HG03520 (cell line): ENCODE data around the gene NXT2.
"Not testable (repeated sequence)": the region's sequence is repeated elsewhere in the genome, so short reads cannot be mapped to it uniquely, and the experiment has no call there.

Experiments used
- ATAC-seq: cut with Tn5 transposase; IDR thresholded peaks from one replicate; pipeline ENCODE4 v1.9.1; 2021; ENCODE audit warnings: mild to moderate bottlenecking, moderate library complexity; ENCODE audit not compliant: unreplicated experiment

Gene NXT2

DNA sequence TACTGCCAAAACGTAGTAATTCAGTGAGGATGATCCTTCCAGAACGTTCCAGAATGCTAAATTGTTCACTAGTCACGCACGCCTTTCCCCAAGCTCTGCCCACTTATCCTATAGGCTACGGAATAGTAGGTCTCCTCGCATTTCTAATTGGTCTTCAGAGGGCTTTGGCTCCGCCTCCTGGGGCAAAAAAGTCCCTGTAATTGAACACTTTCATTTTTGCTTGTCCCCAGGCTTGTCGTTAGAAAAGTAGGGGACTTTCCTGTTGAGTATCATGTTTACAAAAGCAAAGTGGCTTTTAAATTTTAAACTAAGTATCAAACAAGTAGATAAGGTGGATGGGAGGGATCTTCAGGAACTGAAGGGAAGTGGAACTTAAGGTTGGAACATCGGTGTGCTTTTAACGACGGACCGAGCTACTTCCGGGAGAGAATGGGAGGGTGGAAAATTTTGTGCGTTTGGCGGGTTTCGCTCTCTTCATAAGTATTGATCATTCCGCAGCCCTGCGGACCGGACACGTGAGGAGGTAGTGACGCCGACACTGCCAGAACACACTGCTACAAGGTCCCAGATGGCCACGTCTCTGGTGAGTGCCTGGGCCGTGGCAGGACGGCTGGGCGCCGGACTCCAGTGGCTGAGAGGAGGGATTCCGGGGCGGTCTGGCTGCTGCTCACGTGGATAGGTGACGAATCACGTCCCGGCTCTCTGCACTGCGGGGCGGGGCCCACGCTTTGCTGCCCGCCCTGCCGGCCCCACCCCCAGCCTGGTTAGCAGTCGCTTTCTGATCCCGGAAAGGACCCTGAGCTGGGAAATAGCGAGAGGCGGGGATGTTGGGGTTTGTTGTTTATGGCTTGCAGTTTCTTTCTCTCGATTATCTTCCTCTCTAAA is at the start of gene NXT2:
Gene NXT2, plus strand, starts transcription at position 406 of the 885 bp plus-strand sequence. Its CDS starts 163 bp downstream, at position 569.
- ATAC-seq: peak; percentile 95

DNA sequence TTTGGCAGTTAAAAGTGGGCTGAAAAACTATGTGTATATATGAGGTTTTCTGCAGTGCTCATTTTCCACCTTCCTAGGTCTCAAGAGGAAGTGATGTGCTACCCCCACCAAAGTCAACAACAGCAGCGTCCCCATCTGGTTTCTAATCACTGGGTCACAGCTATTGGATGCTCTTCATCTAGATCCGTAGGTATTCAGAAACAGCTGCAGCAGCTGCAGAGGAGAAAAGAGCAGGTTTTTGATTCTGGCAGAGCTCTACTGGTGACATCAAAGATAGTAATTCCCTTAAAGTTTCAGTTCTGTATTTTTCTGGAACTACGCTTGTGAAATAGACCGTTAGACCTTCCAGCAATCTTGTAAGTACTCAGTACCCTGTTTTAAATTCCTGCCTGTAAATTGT is 49.0 kb upstream of the NXT2 start:
- ATAC-seq: no peak

DNA sequence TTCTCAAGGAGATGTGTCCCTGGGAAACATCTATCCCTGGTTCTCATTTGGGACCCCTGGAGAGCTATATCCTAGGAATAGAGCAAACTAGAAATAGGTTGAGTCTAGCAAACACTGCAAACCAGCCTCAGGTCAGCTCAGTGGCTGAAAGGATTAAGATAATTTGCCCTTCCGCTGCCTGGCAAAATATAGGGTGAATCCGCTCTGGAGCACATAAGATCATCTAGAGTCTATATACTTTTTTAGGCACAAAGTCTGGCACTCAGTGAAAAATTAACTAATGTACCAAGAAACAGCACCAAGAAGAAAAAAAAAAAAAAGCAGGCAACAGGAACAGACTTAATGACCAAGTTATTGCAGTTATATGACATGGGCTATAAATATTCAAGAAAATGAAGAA is 47.5 kb upstream of the NXT2 start:
- no peak for ATAC-seq

DNA sequence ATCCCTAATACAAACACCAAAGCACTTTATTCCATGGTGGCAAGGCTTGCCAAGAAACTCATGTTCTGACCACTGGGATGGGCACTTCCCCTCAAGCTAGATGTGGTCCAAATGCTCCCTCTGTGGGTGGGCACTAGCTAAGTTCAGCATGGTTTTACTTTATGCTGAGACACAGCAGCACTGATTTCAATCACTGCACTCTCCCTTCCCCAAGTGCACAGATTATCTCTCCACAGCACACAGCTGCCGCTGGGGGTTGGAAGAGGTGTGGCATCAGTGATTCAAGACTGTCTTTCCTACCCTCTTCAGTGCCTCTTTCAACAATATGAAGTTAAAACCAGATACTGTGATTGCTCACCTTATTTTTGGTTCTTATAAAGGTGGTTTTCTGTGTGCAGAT is 38.2 kb upstream of the NXT2 start:
- no peak for ATAC-seq

DNA sequence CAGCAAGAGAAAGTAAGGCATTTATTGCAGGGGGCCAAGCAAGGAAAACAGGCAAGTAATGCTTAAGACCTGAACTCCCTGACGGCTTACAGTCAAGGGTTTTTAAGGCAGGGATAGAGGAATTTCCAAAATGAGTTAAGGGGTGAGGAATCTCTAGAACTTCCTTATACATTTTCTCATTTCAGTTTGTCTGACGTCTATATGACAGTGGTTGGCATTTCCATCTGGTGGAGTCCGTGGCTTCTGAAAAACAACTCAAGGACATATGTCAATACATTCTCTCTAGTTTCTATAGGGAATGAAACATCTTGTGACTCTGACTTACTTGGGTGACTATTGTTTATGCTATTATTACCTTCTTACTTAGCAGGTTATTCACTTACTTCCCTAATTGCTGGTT is 35.5 kb upstream of the NXT2 start:
- no peak for ATAC-seq

DNA sequence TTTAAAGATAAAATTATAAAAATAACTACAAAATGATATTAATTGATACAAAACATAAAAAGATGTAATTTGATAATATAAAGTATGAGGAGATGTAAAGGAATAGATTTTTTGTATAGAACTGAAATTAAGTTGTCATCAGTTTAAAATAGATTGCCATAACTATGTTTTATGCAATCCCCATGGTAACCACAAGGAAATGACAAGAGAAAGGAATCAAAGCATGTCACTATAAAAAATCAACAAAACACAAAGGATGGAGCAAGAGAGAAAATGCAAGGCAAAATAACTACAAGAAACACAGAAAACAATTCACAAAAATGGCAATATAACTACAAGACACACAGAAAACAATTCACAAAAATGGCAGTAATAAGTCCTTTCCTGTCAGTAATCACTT is 27.7 kb upstream of the NXT2 start:
- no peak for ATAC-seq

DNA sequence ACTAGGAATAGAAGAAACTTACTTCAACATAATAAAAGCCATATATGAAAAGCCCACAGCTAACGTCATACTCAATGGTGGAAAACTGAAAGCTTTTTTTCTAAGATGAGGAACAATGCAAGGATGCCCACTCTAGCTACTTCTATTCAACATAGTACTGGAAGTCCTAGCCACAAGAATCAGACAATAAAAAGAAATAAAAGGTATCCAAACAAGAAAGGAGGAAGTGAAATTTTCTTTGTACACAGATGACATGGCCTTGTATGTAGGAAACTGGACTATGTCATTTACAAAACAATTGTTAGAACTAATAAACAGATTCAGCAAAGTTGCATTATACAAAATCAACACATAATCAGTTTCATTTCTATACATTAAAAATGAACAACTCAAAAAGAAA is 25.5 kb upstream of the NXT2 start:
- ATAC-seq: peak; percentile 56

DNA sequence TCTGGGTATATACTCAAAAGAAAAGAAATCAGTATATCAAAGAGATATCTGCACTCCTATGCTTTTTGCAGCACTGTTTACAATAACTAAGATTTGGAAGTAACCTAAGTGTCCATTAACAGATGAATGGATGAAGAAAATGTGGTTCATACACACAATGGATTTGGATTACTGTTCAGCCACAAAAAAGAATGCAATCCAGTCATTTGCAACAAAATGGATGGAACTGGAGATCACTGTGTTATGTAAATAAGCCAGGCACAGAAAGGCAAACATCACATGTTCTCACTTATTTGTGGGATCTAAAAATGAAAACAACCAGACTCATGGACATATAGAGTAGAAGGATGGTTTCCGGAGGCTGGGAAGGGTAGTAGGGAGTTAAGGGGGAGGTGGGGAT is 17.6 kb upstream of the NXT2 start:
- no peak for ATAC-seq

DNA sequence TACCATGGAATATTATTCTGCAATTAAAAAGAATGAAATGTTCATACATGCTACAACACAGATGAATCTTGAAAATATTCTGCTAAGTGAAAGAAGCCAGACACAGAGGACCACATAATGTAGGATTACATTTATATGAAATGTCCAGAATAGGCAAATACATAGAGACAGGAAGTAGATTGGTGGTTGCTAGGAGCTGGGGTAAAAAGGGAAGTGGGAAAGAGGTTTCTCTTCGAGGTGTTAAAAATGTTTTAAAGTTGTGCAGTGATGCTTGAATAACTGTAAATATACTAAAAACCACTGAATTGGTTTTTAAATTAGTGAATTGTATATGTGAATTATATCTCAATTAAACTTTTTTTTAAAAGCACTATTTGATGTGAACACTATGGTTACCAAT is 3.6 kb upstream of the NXT2 start:
- no peak for ATAC-seq

DNA sequence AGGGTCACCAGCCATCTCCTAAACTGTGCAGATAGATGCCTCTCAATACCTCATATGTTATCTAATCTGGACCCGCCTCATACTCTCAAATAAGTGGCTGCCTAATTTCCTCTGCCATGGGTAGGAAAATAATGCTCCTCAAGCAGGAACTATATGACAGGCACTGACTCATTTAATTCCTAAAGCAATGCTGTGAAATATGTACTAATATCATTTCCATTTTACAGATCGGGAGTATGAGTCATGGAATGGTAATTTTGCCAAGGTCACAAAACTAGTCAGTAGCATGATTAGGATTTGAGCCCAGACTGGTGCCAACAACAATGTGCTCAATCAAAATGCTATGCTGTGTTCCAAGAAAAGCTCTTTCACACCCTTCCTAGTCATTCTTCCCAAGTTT is 3.0 kb upstream of the NXT2 start:
- ATAC-seq: no peak

DNA sequence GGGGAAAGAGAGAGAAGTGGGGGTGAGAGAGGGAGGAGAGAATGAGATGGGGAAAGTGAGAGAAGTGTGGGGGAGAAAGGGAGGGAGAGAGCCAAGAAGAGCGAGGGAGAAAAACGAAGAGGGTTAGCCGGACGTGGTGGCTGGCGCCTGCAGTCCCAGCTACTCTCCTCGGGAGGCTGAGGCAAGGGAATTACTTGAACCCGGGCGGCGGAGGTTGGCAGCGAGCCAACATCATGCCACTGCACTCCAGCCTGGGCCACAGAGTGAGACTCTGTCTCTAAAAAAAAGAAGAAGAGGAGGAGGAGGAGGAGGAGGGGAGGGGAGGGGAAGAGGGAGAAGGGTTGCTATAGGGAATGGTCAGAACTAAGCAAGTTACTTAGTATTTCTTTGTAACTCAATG is 1.7 kb upstream of the NXT2 start:
- ATAC-seq: no peak

DNA sequence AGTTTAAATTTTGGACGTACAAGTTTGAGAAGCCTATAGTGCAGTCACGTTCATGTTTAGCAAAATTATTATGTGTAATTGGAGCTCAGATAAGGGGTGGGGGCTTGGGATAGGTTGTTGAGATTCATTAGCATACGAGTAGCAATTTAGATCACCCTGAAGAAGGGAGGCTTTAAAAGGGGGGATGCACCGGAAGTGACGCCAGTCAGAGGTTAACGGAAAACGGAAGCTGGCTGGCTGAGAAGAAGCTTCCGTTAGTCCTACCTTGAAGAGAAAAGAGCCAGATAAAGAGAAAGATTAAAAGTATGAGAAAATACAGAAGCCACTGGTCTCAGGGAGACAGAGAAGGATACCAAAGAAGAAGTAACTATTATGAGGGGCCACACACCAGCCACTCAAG is 1.1 kb upstream of the NXT2 start:
- no peak for ATAC-seq

DNA sequence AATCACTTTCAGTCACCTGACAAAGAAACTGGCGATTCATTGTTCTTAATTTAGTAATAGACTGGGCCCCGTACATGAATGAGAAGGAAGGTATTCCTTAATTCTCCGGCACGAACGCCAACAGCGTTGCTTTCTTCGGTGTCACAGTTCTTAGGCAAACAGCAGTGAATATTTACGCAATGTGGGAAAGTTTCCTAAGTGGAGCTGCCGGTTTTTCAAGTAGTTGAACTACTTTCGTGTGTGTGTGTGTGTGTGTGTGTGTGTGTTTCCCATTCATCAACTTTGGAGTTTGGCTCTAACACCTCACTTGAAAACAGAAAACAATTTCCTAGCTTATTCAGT is 651 bp downstream of the NXT2 start:
- no peak for ATAC-seq

DNA sequence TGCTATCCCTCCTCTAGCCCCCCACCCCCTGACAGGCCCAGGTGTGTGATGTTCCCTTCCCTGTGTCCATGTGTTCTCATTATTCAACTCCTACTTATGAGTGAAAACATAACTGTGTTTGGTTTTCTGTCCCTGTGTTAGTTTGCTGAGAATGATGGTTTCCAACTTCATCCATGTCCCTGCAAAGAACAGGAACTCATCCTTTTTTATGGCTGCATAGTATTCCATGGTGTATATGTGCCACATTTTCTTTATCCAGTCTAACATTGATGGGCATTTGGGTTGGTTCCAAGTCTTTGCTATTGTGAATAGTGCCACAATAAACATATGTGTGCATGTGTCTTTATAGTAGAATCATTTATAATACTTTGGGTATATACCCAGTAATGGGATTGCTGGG is 2.4 kb downstream of the NXT2 start:
- ATAC-seq: not testable (repeated sequence)

DNA sequence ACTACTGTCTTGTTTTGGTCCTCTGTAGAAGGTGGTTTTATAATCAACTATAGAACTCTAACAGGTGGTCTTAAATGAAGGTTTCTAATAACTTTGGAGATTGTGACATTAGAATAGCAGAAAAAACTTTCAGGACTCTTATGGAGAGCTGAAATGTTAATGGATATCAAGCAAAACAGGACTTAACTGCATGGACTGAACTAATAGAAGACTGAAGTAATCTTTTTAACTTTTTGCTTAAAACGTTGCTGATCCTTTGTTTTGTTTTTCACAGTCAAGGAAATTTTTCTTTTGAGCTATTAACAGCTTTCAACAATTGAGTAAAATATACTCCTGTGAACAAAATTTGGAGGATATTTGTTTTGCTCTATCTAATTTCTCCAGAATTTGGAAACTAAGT is 17.2 kb downstream of the NXT2 start:
- no peak for ATAC-seq

DNA sequence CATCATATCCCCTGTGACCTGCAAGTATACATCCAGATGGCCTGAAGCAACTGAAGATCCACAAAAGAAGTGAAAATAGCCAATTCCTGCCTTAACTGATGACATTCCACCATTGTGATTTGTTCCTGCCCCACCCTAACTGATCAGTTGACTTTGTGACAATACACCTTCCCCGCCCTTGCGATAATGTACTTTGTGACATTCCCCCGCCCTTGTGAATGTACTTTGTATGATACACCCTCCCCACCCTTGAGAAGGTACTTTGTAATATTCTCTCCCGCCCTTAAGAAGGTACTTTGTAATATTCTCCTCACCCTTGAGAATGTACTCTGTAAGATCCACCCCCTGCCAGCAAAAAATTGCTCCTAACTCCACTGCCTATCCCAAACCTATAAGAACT is 39.4 kb downstream of the NXT2 start:
- not testable (repeated sequence) for ATAC-seq

DNA sequence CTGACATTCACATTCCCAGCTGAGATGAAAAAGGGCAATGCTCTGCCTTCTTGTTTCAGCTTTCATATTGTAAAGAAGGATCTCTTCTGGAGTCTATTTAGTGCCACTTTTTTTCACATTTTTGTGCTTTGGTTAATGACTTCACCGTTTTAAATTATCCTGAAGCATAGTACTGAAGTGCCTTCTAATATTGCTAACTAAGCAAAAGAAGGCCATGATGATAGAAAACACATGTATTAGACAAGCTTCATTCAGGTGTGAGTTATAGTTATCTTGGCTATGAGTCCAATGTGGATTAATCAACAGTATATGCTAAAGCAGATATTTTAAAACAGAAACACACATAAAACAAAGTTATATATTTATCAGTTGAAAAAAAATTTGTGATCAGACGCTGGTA is 40.4 kb downstream of the NXT2 start:
- no peak for ATAC-seq

DNA sequence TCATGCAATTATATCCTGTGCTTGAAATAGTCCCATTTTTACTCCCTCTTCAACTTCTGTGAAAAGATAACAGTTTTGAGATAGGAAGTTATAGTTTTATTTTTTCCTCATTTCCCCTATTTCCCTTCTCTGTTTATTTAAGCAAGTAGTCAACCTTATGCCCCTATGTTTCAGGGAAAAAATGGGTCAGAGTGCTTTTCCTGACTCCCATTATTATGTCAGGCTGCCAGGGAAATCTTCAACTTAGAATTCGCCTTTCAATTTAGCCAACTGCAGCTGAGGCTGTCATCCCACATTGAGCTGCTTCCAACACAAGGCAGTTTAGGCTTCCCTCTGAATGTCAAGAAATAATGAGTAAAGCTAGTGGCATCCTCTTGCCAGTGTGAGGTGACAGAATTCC is 42.3 kb downstream of the NXT2 start:
- ATAC-seq: no peak

DNA sequence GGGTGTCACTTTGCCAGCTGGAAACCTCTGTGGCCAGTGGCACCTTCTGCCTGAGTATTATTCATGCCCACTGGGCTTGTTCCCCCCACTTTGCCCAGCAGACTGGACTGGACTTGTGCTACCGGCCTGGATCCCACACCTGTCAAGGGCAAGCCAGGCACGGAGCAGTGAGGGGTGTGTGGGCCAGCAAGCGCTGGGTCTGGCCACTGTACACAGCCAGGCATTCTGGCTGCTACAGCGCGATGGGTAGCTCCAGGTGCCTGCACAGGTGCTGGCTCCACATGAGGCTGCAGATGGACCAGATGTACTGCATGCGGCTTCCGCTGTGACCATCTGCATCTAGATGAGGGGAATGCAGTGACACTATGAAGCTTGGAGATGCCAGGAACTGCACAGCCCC is 48.8 kb downstream of the NXT2 start:
- ATAC-seq: no peak

DNA sequence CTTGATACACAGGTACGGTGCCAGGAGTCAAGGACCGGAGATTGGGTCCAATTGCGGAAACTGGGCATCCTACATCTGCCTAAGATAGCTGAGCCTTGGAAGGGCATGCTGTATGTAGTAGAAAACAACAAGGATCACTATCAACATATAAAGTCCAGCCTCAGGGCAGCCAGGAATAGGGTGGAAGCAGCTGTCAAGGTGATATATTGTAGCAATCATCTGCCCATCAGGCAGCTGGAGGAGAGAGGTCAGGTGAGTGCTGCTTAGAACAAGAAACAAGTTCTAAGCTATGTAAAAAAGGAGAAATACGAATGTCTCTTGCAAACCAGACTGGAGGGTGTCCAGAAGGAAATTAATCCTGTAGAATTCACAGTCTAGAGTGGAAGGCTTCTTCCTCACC is 53.5 kb downstream of the NXT2 start:
- ATAC-seq: no peak
